CD4-positive, alpha-beta T cell treated with Interferon alpha-2 for 1 hour (primary cell): Measurements from ENCODE around the gene HAP1.
A peak's percentile ranks its signal among the peaks of the same experiment; 100 is the strongest.
"Not testable (repeated sequence)": the region's sequence is repeated elsewhere in the genome, so short reads cannot be mapped to it uniquely, and the experiment has no call there.

Experiments
- DNase-seq, 2 donors: peaks; one replicate each; pipeline ENCODE4 v3.0.0-alpha.2; 2020 to 2022

HAP1 gene

GRCh38 chr17:41734139-41734948 lies at the start of gene HAP1:
HAP1 (minus strand) TSS chr17:41734643; CDS start chr17:41734634, 9 bp downstream.
- DNase-seq, result peak in 1 of 2 donors; percentile 14

GRCh38 chr17:41782142-41782541 lies 47.7 kb upstream of the HAP1 start:
- no peak for DNase-seq

- no peak for DNase-seq
Measured at GRCh38 chr17:41781404-41782110, 47.1 kb upstream of the HAP1 start.

GRCh38 chr17:41779954-41780353 lies 45.5 kb upstream of the HAP1 start:
- no peak for DNase-seq

- DNase-seq, result no peak
Measured at GRCh38 chr17:41777574-41778188, 43.2 kb upstream of the HAP1 start.

GRCh38 chr17:41777157-41777573 lies 42.7 kb upstream of the HAP1 start:
- DNase-seq, result no peak

GRCh38 chr17:41776262-41776900 lies 41.9 kb upstream of the HAP1 start:
- not testable (repeated sequence) for DNase-seq

- DNase-seq, result no peak
Measured at GRCh38 chr17:41775394-41776226, 41.2 kb upstream of the HAP1 start.

GRCh38 chr17:41773731-41774193 lies 39.3 kb upstream of the HAP1 start:
- DNase-seq, result no peak

- no peak for DNase-seq
Measured at GRCh38 chr17:41773190-41773588, 38.7 kb upstream of the HAP1 start.

- no peak for DNase-seq
Measured at GRCh38 chr17:41772586-41773189, 38.2 kb upstream of the HAP1 start.

GRCh38 chr17:41772218-41772585 lies 37.8 kb upstream of the HAP1 start:
- no peak for DNase-seq

- no peak for DNase-seq
Measured at GRCh38 chr17:41771389-41772206, 37.2 kb upstream of the HAP1 start.

GRCh38 chr17:41769985-41770384 lies 35.5 kb upstream of the HAP1 start:
- DNase-seq, result no peak

- no peak for DNase-seq
Measured at GRCh38 chr17:41769346-41769862, 35.0 kb upstream of the HAP1 start.

- DNase-seq, result no peak
Measured at GRCh38 chr17:41768682-41769288, 34.3 kb upstream of the HAP1 start.

GRCh38 chr17:41767324-41768042 lies 33.0 kb upstream of the HAP1 start:
- no peak for DNase-seq

GRCh38 chr17:41766135-41766534 lies 31.7 kb upstream of the HAP1 start:
- no peak for DNase-seq

GRCh38 chr17:41763327-41763726 lies 28.9 kb upstream of the HAP1 start:
- DNase-seq, result no peak

- DNase-seq, result no peak
Measured at GRCh38 chr17:41762841-41763240, 28.4 kb upstream of the HAP1 start.
